ENCODE results near the gene SIL1.

GRCh38 chr5:139241139-139241538 lies 43.0 kb upstream of the SIL1 start:
- TF ChIP-seq, protein P1, sequence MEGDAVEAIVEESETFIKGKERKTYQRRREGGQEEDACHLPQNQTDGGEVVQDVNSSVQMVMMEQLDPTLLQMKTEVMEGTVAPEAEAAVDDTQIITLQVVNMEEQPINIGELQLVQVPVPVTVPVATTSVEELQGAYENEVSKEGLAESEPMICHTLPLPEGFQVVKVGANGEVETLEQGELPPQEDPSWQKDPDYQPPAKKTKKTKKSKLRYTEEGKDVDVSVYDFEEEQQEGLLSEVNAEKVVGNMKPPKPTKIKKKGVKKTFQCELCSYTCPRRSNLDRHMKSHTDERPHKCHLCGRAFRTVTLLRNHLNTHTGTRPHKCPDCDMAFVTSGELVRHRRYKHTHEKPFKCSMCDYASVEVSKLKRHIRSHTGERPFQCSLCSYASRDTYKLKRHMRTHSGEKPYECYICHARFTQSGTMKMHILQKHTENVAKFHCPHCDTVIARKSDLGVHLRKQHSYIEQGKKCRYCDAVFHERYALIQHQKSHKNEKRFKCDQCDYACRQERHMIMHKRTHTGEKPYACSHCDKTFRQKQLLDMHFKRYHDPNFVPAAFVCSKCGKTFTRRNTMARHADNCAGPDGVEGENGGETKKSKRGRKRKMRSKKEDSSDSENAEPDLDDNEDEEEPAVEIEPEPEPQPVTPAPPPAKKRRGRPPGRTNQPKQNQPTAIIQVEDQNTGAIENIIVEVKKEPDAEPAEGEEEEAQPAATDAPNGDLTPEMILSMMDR (IDR thresholded peaks at IDR 0.05): no peak
- TF ChIP-seq POLR2AphosphoS5 (IDR thresholded peaks at IDR 0.05): no peak
